ENCODE data around the gene SLC35E1.

Gene SLC35E1

DNA sequence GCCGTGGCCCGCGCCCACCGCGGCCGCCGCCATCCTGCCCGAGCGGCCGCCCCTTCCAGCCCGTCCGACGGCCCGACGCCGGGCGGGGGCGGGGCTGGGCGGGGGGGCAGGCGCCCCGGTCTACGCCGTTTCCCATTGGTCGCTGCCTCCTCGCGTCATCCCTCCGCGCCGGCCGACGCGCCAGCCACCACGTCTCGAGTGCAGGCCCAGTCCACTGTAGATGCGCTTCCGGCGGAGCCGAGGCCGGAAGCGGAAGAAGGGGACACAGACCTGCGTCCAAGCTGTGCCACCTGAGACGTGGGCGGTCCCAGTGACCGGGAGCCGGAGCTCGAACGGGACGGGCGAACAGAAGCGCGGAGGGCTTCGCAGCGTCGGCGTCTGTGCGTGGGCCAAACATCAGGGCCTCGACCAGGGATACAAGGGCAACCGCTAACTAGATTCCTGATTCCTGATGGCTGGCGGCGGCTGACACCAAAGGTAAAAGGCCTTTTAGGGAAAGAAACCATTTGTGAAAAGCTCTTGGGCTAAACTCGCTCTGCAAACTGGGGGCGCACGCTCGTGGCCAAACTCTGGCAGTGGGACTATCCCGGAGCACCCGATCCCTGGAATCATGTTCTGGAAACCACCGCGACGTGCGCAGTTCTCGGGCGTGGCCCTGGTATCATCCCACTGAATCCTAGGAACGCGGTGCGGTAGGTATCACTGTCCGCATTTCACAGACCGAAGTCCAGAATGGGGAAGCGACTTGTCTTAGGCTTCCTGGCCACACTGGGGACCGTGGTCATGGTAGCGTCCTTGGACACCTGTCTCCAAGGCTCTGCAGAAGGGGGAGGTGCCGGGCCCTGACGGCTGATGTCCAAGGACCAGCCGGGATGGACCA is at the start of gene SLC35E1:
Gene SLC35E1 (minus strand): TSS at position 84 of the 880 bp plus-strand sequence. CDS start 51 bp downstream, at position 33.
- no peaks in the 10 kb centered on the region for H4K20me1 ChIP-seq (ENCODE audit: low read depth, low read length)
- peak within 1 kb of the TSS; percentile 16 for H2AFZ ChIP-seq (ENCODE audit: low read depth, low read length, severe bottlenecking)
- H3K4me2 ChIP-seq (ENCODE audit: low read depth, low read length, poor library complexity, severe bottlenecking) = peak within 1 kb of the TSS; percentile 88
- H3K36me3 ChIP-seq (ENCODE audit: low read length) = no peaks in the 10 kb centered on the region
- no peaks in the 10 kb centered on the region for H3K9me2 ChIP-seq (replicated peaks; ENCODE audit: insufficient read depth, low read length)
- peak within 1 kb of the TSS; percentile 43 for H3K27ac ChIP-seq (ENCODE audit: low read depth, low read length)
- no peaks in the 10 kb centered on the region for H3K9me3 ChIP-seq (ENCODE audit: insufficient read depth, low read length)
- H3K27me3 ChIP-seq (ENCODE audit: low read length) = no peaks in the 10 kb centered on the region
- peak within 1 kb of the TSS; percentile 82 for H3K9ac ChIP-seq (ENCODE audit: low read length)
- TF ChIP-seq EZH2phosphoT487 (conservative IDR thresholded peaks at IDR 0.05; ENCODE audit: low read length) = no peak
- peak within 1 kb of the TSS; percentile 83 for H3K4me3 ChIP-seq (ENCODE audit: insufficient read depth, low read length, poor library complexity, severe bottlenecking)
- peaks cover 20% of the 10 kb centered on the region for H3F3A ChIP-seq (ENCODE audit: insufficient read depth)
- H3K79me2 ChIP-seq (ENCODE audit: insufficient read depth, low read length) = peaks cover 64% of the 10 kb centered on the region

DNA sequence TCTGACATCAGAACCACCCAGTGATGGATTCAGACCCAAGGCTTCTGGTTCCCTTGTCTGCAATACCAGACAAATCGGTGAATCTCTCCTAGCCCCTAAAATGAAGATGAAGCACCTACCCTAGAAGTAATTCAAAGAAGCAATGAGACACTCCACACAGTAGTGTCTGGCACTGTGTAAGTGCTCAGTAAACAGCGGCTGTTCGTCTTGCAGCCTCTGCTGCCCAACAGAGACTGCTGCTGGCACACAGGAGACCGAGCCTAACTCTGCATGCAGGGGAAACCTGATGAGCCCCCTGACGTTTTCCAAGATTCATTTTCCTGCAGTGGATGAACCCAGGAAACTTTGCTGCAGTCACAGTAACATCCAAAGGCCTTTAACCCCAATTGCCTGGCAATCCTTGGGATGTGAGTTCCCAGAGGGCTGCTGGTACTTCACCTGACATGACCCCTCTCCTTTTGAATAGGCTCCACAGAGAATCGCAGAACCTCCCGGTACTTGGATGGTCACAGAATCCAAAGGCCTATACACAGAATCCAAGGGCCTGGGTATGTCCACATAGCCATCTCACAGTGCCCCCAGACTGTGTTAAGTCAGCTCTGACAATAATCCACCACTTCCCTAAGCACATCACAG is 49.1 kb upstream of the SLC35E1 start:
- TF ChIP-seq, protein P1, sequence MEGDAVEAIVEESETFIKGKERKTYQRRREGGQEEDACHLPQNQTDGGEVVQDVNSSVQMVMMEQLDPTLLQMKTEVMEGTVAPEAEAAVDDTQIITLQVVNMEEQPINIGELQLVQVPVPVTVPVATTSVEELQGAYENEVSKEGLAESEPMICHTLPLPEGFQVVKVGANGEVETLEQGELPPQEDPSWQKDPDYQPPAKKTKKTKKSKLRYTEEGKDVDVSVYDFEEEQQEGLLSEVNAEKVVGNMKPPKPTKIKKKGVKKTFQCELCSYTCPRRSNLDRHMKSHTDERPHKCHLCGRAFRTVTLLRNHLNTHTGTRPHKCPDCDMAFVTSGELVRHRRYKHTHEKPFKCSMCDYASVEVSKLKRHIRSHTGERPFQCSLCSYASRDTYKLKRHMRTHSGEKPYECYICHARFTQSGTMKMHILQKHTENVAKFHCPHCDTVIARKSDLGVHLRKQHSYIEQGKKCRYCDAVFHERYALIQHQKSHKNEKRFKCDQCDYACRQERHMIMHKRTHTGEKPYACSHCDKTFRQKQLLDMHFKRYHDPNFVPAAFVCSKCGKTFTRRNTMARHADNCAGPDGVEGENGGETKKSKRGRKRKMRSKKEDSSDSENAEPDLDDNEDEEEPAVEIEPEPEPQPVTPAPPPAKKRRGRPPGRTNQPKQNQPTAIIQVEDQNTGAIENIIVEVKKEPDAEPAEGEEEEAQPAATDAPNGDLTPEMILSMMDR (IDR thresholded peaks at IDR 0.05; ENCODE audit: insufficient read depth, low read length, poor library complexity, severe bottlenecking) = no peak
- no peak for TF ChIP-seq EZH2phosphoT487 (conservative IDR thresholded peaks at IDR 0.05; ENCODE audit: low read length)
- no peak overlapping the region for H2AFZ ChIP-seq (ENCODE audit: low read depth, low read length, severe bottlenecking)
- 0 out of 2 replicates have a peak, but pooled peaks cover 4% of the 10 kb centered on the region for H3F3A ChIP-seq (ENCODE audit: insufficient read depth)
- H3K9ac ChIP-seq (ENCODE audit: low read length) = 0 out of 2 replicates have a peak overlapping the region, but pooled peaks have one; percentile 2
- H3K4me2 ChIP-seq (ENCODE audit: low read depth, low read length, poor library complexity, severe bottlenecking) = no peak overlapping the region
- no peak overlapping the region for H3K4me3 ChIP-seq (ENCODE audit: insufficient read depth, low read length, poor library complexity, severe bottlenecking)
- no peaks in the 10 kb centered on the region for H3K9me2 ChIP-seq (replicated peaks; ENCODE audit: insufficient read depth, low read length)
- H4K20me1 ChIP-seq (ENCODE audit: low read depth, low read length) = peaks cover 4% of the 10 kb centered on the region; the same call in 1 of the 2 replicates
- H3K27ac ChIP-seq (ENCODE audit: low read depth, low read length) = no peak overlapping the region
- H3K27me3 ChIP-seq (ENCODE audit: low read length) = no peaks in the 10 kb centered on the region
- no peaks in the 10 kb centered on the region for H3K9me3 ChIP-seq (ENCODE audit: insufficient read depth, low read length)
- peaks cover 100% of the 10 kb centered on the region for H3K79me2 ChIP-seq (ENCODE audit: insufficient read depth, low read length)
- H3K36me3 ChIP-seq (ENCODE audit: low read length) = no peaks in the 10 kb centered on the region

DNA sequence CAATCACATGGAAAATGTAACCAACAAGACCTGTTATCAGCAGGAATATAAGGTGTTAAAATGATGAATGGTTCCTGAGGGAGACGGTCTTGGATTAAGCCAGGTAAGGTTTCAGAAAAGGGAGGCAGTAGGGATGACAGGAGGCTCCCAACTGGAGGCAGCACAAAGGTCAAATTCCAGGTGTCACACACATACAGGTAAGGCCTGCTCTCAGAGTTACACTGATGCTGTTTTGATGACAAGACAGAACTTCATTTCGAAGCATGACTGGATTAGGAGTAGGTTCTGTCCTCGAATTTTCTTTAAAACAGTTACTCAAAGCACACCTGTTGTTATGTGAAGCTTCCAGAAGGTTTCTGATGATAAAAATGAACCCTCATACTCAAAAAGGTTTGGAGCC is 48.4 kb upstream of the SLC35E1 start:
- Histone ChIP-seq H3K27me3 (ENCODE audit: low read length) (no peaks in the 10 kb centered on the region), H3K9me2 (replicated peaks; ENCODE audit: insufficient read depth, low read length) (no peaks in the 10 kb centered on the region), H4K20me1 (ENCODE audit: low read depth, low read length) (no peaks in the 10 kb centered on the region; the same call in 1 of the 2 replicates), H3K4me2 (ENCODE audit: low read depth, low read length, poor library complexity, severe bottlenecking) (no peak overlapping the region), H3K4me3 (ENCODE audit: insufficient read depth, low read length, poor library complexity, severe bottlenecking) (no peak overlapping the region), H3K36me3 (ENCODE audit: low read length) (no peaks in the 10 kb centered on the region), H3K79me2 (ENCODE audit: insufficient read depth, low read length) (peaks cover 100% of the 10 kb centered on the region), H3F3A (ENCODE audit: insufficient read depth) (0 out of 2 replicates have a peak, but pooled peaks cover 4% of the 10 kb centered on the region), H3K9me3 (ENCODE audit: insufficient read depth, low read length) (no peaks in the 10 kb centered on the region), H2AFZ (ENCODE audit: low read depth, low read length, severe bottlenecking) (no peak overlapping the region), H3K27ac (ENCODE audit: low read depth, low read length) (no peak overlapping the region; the same call in 1 of the 2 replicates), H3K9ac (ENCODE audit: low read length) (no peak overlapping the region)
- TF ChIP-seq EZH2phosphoT487 (conservative IDR thresholded peaks at IDR 0.05; ENCODE audit: low read length) = no peak
- TF ChIP-seq, protein P1 (IDR thresholded peaks at IDR 0.05; ENCODE audit: insufficient read depth, low read length, poor library complexity, severe bottlenecking) = no peak

Measured in SU-DHL-6 (cell line).